ENCODE data around the gene SLC37A2.

DNA sequence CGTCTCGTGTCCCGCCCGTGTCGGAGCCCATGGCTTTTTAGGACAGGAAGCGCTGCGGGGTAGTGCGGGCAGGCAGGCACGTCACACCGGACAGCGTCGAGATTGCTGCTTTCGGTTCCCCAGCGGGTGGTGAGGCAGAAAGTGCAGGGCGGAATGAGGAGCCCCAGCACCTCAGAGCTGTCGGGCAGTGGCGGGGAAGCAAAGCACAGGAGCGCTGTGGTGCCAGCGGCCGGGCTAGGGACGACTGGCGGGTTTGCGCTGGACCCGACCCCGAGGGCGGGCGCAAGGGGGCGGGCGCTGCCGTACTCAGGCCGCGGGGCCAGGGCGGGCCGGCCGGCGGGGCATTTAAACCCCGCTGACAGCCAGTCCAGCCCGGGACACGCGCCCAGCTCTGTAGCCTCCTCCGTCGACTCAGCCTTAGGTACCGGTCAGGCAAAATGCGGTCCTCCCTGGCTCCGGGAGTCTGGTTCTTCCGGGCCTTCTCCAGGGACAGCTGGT, at the start of gene SLC37A2:
- TF ChIP-seq, protein P1, sequence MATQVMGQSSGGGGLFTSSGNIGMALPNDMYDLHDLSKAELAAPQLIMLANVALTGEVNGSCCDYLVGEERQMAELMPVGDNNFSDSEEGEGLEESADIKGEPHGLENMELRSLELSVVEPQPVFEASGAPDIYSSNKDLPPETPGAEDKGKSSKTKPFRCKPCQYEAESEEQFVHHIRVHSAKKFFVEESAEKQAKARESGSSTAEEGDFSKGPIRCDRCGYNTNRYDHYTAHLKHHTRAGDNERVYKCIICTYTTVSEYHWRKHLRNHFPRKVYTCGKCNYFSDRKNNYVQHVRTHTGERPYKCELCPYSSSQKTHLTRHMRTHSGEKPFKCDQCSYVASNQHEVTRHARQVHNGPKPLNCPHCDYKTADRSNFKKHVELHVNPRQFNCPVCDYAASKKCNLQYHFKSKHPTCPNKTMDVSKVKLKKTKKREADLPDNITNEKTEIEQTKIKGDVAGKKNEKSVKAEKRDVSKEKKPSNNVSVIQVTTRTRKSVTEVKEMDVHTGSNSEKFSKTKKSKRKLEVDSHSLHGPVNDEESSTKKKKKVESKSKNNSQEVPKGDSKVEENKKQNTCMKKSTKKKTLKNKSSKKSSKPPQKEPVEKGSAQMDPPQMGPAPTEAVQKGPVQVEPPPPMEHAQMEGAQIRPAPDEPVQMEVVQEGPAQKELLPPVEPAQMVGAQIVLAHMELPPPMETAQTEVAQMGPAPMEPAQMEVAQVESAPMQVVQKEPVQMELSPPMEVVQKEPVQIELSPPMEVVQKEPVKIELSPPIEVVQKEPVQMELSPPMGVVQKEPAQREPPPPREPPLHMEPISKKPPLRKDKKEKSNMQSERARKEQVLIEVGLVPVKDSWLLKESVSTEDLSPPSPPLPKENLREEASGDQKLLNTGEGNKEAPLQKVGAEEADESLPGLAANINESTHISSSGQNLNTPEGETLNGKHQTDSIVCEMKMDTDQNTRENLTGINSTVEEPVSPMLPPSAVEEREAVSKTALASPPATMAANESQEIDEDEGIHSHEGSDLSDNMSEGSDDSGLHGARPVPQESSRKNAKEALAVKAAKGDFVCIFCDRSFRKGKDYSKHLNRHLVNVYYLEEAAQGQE (IDR thresholded peaks at IDR 0.05; ENCODE audit: low read depth), result no peak
- TF ChIP-seq TAF1 (IDR thresholded peaks at IDR 0.05; ENCODE audit: low read depth), result no peak
- TF ChIP-seq, protein P2, sequence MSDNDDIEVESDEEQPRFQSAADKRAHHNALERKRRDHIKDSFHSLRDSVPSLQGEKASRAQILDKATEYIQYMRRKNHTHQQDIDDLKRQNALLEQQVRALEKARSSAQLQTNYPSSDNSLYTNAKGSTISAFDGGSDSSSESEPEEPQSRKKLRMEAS (IDR thresholded peaks at IDR 0.05), result no peak
- no peak for TF ChIP-seq YY1 (IDR thresholded peaks at IDR 0.05; ENCODE audit: low read depth)
- no peak for TF ChIP-seq CREB1 (IDR thresholded peaks at IDR 0.05; ENCODE audit: low read depth)
- TF ChIP-seq CEBPB (IDR thresholded peaks at IDR 0.05), result no peak
- TF ChIP-seq, protein P3, sequence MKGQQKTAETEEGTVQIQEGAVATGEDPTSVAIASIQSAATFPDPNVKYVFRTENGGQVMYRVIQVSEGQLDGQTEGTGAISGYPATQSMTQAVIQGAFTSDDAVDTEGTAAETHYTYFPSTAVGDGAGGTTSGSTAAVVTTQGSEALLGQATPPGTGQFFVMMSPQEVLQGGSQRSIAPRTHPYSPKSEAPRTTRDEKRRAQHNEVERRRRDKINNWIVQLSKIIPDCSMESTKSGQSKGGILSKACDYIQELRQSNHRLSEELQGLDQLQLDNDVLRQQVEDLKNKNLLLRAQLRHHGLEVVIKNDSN (IDR thresholded peaks at IDR 0.05), result no peak

All from Ishikawa (cell line).